Amygdala (tissue), 56 donors: Measurements from ENCODE around the gene ZNF263.
"Not testable (repeated sequence)": the region's sequence is repeated elsewhere in the genome, so short reads cannot be mapped to it uniquely, and the experiment has no call there.

Experiments used
- DNase-seq, 56 donors: peaks; one replicate each; lab custom pipeline; 2025; lab: John Stamatoyannopoulos, UW

ZNF263 gene

DNA sequence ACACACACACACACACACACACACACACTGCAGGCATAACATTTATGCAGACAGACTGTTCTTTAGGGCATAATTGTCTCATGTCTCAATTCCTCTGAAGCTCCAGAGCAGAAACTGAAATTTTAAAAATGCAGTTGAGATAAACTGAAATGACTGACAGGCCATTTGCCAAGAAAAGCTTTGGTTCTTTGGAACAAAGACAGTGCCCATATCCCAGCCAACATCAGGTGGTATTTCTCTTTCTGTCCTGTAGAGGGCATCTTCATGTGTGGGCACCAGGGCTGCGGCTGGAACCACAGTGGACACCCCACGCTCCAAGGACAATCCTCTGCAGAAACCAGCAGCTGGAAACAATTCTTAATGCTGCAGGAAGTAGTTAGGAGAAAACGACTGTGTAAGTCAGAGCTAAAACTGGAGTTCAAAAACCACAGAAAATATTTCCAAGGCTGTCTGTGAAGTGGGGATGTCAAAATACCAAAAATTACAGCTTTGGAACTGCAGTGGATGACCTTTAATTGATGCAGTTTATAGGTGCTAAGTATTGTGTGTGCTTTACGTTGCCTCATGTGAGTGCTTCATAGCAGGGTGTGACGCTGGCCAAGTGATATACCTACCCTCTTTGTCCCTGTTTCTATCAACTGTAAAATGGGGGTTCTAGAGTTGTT is 16.3 kb upstream of the ZNF263 start:
- DNase-seq: peak in 7 of 56 donors; percentile 5 to 36 (median 15)

DNA sequence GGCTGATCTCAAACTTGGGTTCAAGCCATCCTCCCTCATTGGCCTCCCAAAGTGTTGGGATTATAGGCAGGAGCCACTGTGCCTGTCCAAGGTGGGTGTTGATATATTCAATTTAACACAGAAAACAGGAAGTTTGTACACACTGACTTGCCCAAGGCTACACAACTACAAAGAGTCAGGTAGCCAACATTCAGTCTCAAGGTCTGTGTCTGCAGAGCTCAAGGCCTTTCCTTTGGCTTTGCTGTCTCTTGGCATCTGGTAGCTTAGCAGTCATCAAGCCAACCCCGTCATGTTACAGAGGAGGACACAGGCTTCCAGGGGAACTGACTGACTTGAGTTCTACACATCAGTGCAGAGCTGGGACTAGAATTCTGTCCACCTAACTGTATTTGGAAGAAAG is 15.0 kb upstream of the ZNF263 start:
- no peak for DNase-seq

DNA sequence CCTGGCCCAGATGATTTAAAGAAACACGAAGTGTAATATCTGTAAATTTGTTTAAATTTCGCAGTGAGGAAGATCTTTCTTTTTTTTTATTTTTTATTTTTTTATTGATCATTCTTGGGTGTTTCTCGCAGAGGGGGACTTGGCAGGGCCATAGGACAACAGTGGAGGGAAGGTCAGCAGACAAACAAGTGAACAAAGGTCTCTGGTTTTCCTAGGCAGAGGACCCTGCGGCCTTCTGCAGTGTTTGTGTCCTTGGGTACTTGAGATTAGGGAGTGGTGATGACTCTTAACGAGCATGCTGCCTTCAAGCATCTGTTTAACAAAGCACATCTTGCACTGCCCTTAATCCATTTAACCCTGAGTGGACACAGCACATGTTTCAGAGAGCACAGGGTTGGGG is 12.6 kb upstream of the ZNF263 start:
- DNase-seq: not testable (repeated sequence)

DNA sequence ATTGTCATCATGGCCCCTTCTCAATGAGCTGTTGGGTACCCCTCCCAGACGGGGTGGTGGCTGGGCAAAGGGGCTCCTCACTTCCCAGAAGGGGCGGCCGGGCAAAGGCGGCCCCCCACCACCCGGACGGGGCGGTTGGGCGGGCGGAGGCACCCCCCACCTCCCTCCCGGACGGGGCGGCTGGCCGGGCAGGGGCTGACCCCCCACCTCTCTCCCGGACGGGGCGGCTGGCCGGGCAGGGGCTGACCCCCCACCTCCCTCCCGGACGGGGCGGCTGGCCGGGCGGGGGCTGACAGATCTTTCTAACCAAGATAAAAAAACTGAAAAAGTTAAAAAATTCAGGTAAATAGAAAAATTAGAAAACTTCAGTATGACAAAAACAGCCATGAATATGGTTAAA is 12.0 kb upstream of the ZNF263 start:
- not testable (repeated sequence) for DNase-seq

DNA sequence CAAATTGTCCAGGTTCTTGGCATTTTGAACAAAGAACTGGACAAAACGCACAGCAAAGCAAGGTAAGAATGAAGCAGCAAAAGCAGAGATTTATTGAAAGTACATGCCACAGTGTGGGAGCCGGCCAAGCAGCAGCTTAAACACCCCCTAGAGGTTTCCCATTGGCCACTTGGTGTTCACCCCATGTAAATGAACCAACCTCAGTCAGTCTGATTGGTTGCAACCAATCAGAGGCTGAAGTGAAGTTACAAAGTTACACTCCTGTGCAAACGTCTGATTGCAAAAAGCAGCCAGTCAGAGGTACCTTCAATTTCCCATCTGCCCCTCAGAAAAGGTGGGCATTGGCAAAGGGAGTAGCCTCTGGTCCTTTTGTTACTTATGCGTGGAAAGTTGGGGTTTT is 8.8 kb upstream of the ZNF263 start:
- DNase-seq: no peak

DNA sequence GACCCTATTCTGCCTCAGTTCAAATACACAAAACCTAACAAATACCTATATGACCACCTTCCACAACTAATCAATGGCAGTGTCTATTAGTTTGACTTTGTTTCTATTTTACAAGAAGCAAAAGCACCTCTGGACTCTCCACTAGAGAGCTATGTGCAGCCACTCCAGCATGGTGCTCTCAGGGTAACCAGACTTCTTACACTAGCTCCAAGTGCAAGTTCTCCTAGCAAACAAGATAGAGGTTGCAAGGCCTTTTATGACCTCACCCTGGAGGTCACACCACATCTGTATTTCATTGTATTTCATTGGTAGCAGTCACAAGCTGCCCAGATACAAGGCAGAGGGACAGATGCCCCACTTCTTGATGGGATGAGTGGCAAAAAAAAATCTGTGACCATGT is 8.3 kb upstream of the ZNF263 start:
- no peak for DNase-seq

DNA sequence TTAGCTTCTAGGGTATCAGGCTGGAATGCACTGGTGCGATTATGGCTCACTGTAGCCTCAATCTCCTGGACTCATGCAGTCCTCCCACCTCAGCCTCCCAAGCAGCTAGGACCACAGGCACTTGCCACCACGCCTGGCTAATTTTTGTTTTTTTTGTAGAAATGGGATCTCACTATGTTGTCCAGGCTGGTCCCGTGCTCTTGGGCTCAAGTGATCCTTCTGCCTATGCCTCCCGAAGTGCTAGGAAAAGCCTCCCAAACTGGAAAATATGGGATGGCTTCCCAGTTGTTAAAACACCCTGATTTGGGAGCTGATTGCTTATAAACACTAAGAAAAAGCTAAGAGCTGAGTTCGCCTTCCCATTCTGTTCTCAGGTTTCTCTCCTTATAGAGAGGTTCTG is 6.6 kb upstream of the ZNF263 start:
- no peak for DNase-seq

DNA sequence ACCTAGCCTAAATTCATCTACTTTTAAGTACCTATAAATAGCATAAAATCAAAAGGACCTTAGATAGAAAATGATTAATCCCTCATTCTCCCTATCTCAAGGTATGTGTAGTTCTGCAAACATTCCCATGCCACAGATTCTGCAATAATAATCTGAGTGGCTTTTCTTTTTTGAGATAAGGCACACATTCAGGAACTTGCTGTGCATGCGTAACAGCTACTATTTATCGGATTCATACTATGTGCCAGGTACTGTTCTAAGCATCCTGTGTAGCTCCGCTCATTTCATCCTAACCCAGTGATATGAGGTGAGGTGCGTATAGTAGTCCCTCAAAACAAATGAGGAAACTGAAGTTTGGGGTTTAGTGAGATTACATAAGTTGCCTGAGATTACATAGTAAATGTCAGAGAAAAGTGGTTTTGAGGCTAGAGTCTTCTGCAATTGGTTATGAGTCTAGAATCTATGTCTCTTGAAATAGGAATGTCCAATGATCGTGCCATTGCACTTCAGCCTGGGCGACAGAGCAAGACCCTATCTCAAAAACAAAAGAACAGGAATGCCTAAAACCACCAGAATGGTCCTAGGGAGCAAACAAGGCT is 2.0 kb upstream of the ZNF263 start:
- no peak for DNase-seq

DNA sequence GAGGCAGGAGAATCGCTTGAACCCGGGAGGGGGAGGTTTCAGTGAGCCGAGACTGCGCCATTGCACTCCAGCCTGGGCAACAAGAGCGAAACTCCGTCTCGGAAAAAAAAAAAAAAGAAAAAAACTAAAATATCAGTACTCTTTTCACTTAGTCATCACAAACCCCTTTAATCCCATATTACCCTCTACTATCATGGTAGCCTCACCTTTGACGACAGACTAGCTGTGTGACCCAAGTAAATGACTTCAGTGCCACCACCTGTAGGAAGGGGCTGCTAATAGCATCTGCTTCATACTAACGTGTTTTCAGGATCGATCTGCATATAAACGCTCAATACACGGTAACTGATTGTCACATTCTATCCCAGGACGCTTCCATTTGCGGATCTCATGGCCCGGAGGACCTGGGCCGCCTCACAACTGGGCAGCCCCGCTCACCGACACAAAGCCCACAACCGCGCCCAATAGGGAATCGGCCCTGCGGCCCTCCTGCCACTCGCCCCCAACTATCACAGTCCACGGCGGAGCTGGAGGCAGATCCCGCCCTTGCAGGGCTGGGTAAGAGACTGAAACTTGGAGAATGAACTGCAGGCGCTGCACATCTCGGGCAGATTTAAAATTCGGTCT is 1.1 kb upstream of the ZNF263 start:
- peak in 3 of 56 donors; percentile 55 to 76 (median 58) for DNase-seq

DNA sequence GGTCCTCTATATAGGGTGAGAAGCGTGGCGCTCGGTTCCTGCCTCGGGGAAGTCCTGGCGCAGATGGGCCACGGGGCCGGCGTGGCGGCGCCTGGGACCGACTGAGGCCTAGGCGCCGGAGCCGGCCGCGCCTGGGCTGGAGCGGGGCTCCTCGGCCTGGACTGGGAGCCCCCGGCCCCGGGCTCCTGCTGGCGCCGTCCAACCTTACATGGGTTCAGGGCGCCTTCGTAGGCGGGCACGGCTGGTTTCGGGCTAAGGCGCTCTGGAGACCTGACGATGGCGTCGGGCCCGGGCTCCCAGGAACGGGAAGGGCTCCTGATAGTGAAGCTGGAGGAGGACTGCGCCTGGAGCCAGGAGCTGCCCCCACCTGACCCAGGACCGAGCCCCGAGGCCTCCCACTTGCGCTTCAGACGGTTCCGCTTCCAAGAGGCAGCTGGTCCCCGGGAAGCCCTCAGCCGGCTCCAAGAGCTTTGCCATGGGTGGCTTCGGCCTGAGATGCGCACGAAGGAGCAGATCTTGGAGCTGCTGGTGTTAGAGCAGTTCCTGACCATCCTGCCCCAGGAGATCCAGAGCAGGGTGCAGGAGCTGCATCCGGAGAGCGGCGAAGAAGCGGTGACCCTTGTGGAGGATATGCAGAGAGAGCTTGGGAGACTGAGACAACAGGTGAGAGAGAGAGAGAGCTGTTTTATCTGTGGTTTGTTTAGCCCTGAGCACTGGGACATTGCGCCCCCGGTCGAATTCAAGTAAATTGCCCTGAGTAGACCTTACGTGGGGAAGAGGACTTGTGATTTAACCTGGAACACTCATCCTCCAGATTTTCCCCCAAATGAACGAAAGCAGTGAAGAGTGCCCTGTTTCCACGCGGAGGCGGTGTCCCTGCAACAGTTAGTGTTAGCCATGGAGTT is 504 bp downstream of the ZNF263 start:
- DNase-seq: peak in 4 of 56 donors; percentile 41 to 59 (median 48)

DNA sequence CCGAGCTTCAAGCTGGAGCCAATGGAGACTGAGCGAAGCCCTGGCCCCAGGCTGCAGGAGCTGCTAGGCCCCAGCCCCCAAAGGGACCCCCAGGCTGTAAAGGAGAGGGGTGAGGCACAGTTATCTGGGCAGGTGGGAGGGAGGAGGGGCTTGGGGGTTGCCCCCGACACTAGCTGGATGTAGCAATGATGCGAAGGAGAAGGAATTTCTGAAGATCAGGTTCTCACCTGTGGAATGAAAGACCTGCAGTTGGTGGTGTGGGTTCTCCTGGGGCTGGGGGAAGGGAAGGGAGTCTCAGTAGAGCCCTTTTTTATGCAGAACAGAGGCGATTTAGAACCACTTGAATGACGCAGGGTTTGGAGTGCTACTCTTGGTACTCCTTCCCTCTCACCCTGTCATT is 1.8 kb downstream of the ZNF263 start:
- no peak for DNase-seq

DNA sequence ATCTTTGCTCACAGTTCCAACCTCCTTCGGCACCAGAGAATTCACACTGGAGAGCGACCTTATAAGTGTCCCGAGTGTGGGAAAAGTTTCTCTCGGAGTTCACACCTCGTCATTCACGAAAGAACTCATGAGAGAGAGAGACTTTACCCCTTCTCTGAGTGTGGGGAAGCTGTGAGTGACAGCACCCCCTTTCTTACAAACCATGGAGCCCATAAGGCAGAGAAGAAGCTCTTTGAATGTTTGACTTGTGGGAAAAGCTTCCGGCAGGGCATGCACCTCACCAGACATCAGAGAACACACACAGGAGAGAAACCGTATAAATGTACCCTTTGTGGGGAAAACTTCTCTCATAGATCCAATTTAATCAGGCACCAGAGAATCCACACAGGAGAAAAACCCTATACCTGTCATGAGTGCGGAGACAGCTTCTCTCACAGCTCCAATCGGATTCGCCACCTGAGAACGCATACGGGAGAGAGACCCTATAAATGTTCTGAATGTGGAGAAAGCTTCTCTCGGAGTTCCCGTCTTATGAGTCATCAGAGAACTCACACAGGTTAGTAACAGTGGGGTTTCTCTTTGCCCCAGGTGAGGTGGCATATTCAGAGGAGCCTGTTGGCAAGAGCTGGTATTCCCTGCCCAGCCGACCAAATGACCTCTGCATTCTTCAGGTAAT is 6.8 kb downstream of the ZNF263 start:
- DNase-seq: no peak

DNA sequence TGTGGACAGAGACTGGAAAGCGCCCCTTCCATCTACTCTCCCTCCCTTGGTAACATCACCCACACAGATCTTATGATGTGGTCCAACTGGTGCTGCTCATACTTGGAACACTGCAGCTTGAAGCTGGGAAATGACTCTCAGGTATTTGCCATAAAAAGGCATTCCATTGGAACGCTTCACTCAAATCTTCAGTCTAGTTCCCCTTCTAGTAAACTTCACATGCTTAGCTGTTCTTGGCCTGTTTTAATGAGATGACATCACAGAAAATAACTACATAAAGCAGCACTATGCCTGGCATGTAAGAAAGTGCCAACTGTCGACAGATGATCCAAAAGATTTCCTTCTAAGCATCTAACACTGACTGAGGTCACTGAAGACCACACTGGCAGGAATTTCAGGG is 9.3 kb downstream of the ZNF263 start:
- no peak for DNase-seq

DNA sequence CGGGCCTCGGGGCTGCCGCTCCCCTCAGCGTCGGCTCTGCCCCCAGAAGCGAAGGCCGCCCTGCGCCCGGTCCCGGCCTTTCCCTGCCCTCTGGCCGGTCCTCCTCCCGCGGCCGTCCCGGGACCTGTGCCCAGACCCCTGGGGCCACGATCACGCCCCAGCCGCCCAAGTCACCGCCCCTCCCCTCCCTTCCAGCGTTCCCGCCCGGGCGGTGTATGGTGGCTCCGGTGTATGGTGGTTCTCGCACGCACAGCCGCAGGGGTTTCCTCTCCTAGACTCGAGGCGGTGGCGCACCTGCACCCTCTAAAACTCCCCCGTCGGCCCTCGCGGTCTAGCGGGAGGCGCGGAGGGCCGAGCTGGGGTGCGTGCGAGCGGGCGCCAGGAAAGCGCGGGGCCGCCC is 11.9 kb downstream of the ZNF263 start:
- no peak for DNase-seq

DNA sequence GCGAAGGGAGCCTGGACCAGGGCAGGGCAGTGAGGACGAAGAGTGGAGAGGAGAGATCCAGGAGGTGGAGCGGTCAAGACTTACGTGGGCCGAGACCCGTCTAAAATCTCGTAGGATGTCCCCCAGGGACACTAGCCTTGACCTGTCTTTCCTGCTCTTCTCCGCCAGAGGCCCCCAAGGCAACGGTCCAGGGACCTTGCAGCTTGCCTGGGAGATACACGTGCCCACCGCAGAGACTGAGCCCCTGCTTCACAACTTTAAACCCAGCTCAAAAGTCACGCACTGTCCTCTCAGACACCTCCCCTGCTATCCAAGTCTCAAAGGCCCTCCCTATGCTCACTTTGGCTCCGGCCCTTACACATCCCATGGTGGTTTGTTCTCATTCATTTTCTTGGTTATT is 12.5 kb downstream of the ZNF263 start:
- DNase-seq: peak in 10 of 56 donors; percentile 5 to 34 (median 18)

DNA sequence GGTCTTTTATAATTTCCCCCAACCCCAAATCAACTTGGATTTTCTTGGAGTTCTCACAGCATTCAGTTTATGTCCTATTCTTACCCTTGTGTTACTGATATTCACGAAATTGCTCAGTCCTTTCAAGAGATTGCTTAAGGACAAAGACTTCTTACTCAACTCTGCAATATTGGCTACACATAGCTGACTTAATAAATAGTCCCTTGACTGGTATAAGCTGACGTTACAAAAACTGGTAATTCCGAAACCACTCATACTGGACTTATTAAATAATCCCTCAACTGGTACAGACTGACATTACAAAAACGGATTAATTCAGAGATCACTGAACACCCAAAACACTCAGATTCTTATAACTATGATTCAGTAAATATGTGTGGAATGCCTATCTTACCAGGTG is 21.1 kb downstream of the ZNF263 start:
- no peak for DNase-seq

DNA sequence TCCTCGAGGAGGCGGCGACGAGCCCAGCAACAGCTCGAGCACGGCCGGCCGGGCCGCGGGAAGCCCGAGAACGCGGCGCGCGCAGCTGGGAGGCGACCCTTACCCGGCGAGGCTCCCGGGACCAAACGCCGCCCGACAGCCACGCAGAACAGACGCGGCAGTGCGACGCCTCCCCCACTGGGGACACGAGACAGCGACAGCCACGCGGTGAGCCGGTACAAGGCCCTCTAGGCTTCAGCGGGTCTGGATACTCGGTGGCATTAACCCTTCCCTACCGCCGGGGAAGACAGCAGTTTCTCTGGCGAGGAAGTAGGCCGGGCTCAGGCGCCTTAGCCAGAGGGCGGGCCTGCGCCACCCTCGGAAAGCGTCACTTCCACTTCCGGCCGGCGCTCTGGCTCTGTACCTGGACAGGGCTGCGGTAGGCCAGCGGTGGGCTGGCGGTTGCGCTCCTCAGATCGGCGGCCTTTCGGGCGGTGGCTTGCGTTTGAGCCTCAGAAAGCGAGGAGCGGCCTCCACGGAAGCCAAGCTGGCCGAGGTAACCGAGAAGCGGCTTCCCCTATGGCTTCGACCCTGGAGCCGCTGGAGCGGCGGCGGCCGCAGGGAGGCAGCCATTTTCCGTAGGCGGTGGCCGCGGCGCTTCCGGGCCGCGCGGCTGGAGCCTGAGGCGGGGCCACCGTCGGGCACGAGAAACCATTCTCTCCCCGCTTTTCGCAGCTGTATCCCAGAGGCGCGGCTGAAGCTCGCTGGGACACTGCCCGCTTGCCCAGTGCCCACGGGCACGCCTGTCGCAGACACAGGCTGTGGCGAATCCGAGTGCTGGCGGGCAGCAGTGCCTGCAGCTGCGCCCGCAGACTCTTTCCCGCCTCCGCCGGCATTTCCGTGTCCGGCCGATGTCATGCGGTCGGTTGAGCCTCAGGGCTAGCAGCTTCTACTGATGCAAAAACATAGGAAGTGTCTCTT is 22.1 kb downstream of the ZNF263 start, which contains the start of the genes TIGD7 and ZNF75A:
Gene TIGD7, minus strand, starts transcription at position 322 of the 960 bp plus-strand sequence. CDS start 4,816 bp downstream, outside the sequence.
Gene ZNF75A, plus strand, starts transcription at position 389 of the 960 bp plus-strand sequence. CDS start 2,932 bp downstream, outside the sequence.
- peak; percentile 61 to 97 (median 91) for DNase-seq

DNA sequence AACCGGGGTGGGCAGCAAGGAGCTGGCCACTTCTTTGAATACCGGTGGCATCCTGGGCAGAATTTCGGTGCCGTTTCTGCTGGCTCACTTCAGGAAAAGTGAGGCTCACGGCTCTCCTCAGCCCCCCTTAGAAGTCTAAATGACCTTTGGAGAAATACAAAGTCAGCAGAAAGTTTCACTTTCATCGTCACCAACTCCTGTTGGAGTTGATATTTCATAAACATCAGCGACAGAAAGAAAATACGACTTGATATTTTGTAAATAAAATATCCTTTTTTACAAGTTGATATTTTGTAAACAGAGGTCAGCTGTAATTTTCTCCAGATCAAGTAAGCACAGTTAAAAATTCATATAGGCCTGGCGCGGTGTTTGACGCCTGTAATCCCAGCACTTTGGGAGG is 22.8 kb downstream of the ZNF263 start:
- no peak for DNase-seq

DNA sequence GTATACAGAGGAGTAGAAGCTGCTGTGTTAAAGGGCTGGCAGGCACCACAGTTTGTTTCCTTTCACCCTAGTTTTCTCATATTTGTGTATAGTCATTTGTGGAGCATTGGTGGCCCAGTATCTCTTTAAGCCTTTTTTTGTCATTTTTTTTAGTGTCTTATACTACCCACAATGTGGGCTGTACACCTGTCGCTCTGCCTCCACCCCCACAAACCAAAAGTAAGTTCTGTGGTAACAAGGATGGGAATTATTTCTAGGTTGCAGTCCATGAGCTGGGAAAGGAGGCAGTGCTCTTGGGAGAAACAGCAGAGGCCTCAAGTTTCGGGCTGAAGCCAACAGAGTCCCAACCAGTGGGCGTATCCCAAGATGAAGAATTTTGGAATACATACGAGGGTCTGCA is 28.2 kb downstream of the ZNF263 start:
- DNase-seq: no peak
